ENCODE data around the gene PTPRN2.

PTPRN2 gene

GRCh38 chr7:157721468-157722136 is 866.0 kb downstream of the PTPRN2 start:
- no peak overlapping the region for H3K4me3 ChIP-seq (ENCODE audit: low read depth, low read length)

GRCh38 chr7:157719705-157720655 is 867.6 kb downstream of the PTPRN2 start:
- H3K4me3 ChIP-seq (ENCODE audit: low read depth, low read length) = no peak overlapping the region

GRCh38 chr7:157719008-157719682 is 868.5 kb downstream of the PTPRN2 start:
- H3K4me3 ChIP-seq (ENCODE audit: low read depth, low read length) = no peak overlapping the region

GRCh38 chr7:157718303-157719007 is 869.2 kb downstream of the PTPRN2 start:
- no peak overlapping the region for H3K4me3 ChIP-seq (ENCODE audit: low read depth, low read length)

GRCh38 chr7:157717211-157718174 is 870.1 kb downstream of the PTPRN2 start:
- H3K4me3 ChIP-seq (ENCODE audit: low read depth, low read length) = no peak overlapping the region

- H3K4me3 ChIP-seq (ENCODE audit: low read depth, low read length) = no peak overlapping the region
Observed at GRCh38 chr7:157715938-157716280, 871.7 kb downstream of the PTPRN2 start.

GRCh38 chr7:157715071-157715937 is 872.3 kb downstream of the PTPRN2 start:
- H3K4me3 ChIP-seq (ENCODE audit: low read depth, low read length) = no peak overlapping the region

- no peak overlapping the region for H3K4me3 ChIP-seq (ENCODE audit: low read depth, low read length)
Observed at GRCh38 chr7:157714166-157715070, 873.2 kb downstream of the PTPRN2 start.

- H3K4me3 ChIP-seq (ENCODE audit: low read depth, low read length) = no peak overlapping the region
Observed at GRCh38 chr7:157713591-157713990, 874.0 kb downstream of the PTPRN2 start.

GRCh38 chr7:157712666-157713235 is 874.9 kb downstream of the PTPRN2 start:
- H3K4me3 ChIP-seq (ENCODE audit: low read depth, low read length) = no peak overlapping the region

- no peak overlapping the region for H3K4me3 ChIP-seq (ENCODE audit: low read depth, low read length)
Observed at GRCh38 chr7:157711353-157711888, 876.2 kb downstream of the PTPRN2 start.

GRCh38 chr7:157710396-157710795 is 877.2 kb downstream of the PTPRN2 start:
- no peak overlapping the region for H3K4me3 ChIP-seq (ENCODE audit: low read depth, low read length)

GRCh38 chr7:157709531-157710251 is 877.9 kb downstream of the PTPRN2 start:
- H3K4me3 ChIP-seq (ENCODE audit: low read depth, low read length) = no peak overlapping the region

GRCh38 chr7:157708919-157709295 is 878.7 kb downstream of the PTPRN2 start:
- H3K4me3 ChIP-seq (ENCODE audit: low read depth, low read length) = no peak overlapping the region

GRCh38 chr7:157707983-157708918 is 879.4 kb downstream of the PTPRN2 start:
- H3K4me3 ChIP-seq (ENCODE audit: low read depth, low read length) = no peak overlapping the region

- no peak overlapping the region for H3K4me3 ChIP-seq (ENCODE audit: low read depth, low read length)
Observed at GRCh38 chr7:157704365-157704764, 883.3 kb downstream of the PTPRN2 start.

Data from iPS-11a (cell line).